KMS-11 (cell line): ENCODE data around the gene MKX.
"Not testable (repeated sequence)": the region's sequence is repeated elsewhere in the genome, so short reads cannot be mapped to it uniquely, and the experiment has no call there.

Experiments
- H2AFZ ChIP-seq: fragments of 200-600 bp; sonication (generic); 2 replicates; pipeline ENCODE4 v1.6.1; 2016; ENCODE audit warnings: antibody characterized with exemption, mixed run types, low read depth
- H3K27ac ChIP-seq: fragments of 200-600 bp; sonication (generic); 2 replicates; pipeline ENCODE4 v1.6.1; 2016; ENCODE audit warnings: mild to moderate bottlenecking, mixed run types
- H3K27me3 ChIP-seq: fragments of 200-600 bp; sonication (generic); 2 replicates; pipeline ENCODE4 v1.6.1; 2017; ENCODE audit warnings: mild to moderate bottlenecking, low read depth, mixed run types, moderate library complexity; ENCODE audit not compliant: insufficient read depth
- H3K36me3 ChIP-seq: fragments of 200-600 bp; sonication (generic); 2 replicates; pipeline ENCODE4 v1.6.1; 2017; ENCODE audit warnings: mild to moderate bottlenecking, mixed run types; ENCODE audit not compliant: insufficient read depth
- H3K4me1 ChIP-seq: fragments of 200-600 bp; sonication (generic); 2 replicates; pipeline ENCODE4 v1.6.1; 2016; ENCODE audit warnings: mild to moderate bottlenecking, low read depth, mixed run types; ENCODE audit not compliant: poor library complexity, severe bottlenecking
- H3K4me2 ChIP-seq: fragments of 200-600 bp; sonication (generic); 2 replicates; pipeline ENCODE4 v1.7.0; 2016; ENCODE audit warnings: mild to moderate bottlenecking, mixed run types
- H3K4me3 ChIP-seq: fragments of 200-600 bp; sonication (generic); IDR thresholded peaks from 2 replicates; pipeline ENCODE4 v1.6.1; 2017; ENCODE audit warnings: low read depth, low read length, mixed read lengths; ENCODE audit not compliant: insufficient read depth
- H3K79me2 ChIP-seq: fragments of 200-600 bp; sonication (generic); 2 replicates; pipeline ENCODE4 v1.6.1; 2016; ENCODE audit warnings: low read depth, mixed run types; ENCODE audit not compliant: insufficient read depth
- H3K9ac ChIP-seq: fragments of 200-600 bp; sonication (generic); 2 replicates; pipeline ENCODE4 v1.6.1; 2016; ENCODE audit warnings: mild to moderate bottlenecking, mixed run types
- H4K20me1 ChIP-seq: fragments of 200-600 bp; sonication (generic); 2 replicates; pipeline ENCODE4 v1.6.1; 2016; ENCODE audit warnings: mild to moderate bottlenecking, mixed run types; ENCODE audit not compliant: insufficient read depth
- TF ChIP-seq, protein P1 (sequence below): fragments of 200-600 bp; sonication (generic); conservative IDR thresholded peaks from 2 replicates; pipeline ENCODE4 v1.6.1; 2017; ENCODE audit warnings: low read depth, mild to moderate bottlenecking, antibody characterized with exemption, low read length, moderate library complexity, mixed read lengths

Gene MKX

DNA sequence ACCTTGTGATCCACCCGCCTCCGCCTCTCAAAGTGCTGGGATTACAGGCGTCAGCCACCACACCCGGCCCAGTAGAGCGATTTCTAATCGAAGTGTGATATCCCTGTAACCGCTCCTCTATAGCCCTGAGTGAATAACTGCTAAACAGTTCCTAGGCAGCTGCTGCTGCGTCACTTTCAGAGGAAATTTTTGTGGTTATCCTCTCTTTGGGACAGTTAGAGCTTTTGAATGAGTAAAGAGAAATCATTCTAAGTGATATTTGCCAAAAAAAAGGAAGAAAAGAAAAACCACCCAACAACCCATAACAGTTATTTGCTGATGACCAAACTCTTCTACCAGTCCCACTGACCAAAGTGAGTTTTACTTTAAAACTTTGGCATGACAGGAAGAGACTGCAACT is 59.9 kb downstream of the MKX start:
- Histone ChIP-seq H3K27me3 (no peaks in the 10 kb centered on the region), H3K4me2 (no peak overlapping the region), H3K79me2 (no peaks in the 10 kb centered on the region), H3K4me3 (no peak overlapping the region), H3K4me1 (no peaks in the 10 kb centered on the region), H3K36me3 (no peaks in the 10 kb centered on the region), H3K27ac (no peak overlapping the region), H4K20me1 (no peaks in the 10 kb centered on the region), H3K9ac (no peak overlapping the region), H2AFZ (no peak overlapping the region)
- TF ChIP-seq, protein P1, sequence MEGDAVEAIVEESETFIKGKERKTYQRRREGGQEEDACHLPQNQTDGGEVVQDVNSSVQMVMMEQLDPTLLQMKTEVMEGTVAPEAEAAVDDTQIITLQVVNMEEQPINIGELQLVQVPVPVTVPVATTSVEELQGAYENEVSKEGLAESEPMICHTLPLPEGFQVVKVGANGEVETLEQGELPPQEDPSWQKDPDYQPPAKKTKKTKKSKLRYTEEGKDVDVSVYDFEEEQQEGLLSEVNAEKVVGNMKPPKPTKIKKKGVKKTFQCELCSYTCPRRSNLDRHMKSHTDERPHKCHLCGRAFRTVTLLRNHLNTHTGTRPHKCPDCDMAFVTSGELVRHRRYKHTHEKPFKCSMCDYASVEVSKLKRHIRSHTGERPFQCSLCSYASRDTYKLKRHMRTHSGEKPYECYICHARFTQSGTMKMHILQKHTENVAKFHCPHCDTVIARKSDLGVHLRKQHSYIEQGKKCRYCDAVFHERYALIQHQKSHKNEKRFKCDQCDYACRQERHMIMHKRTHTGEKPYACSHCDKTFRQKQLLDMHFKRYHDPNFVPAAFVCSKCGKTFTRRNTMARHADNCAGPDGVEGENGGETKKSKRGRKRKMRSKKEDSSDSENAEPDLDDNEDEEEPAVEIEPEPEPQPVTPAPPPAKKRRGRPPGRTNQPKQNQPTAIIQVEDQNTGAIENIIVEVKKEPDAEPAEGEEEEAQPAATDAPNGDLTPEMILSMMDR: no peak

DNA sequence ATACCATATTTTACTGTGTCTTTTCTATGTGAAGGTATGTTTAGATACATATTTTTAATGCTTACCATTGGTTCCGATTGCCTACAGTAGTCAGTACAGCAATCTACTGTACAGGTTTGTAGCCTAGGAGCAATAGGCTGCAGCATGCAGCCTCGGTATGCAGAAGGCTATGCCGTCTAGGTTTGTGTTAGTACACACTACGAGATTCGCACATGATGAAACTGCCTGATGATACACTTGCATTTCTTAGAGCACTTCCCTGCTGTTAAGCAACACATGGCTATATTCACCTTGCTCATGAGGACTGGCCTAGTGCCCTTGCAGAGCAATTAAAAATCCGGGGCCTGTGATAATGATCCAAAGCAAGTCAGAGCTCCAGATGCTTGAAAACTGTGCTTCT is 62.4 kb downstream of the MKX start:
- TF ChIP-seq, protein P1: no peak
- Histone ChIP-seq H3K4me3 (no peak overlapping the region), H3K9ac (no peak overlapping the region)

DNA sequence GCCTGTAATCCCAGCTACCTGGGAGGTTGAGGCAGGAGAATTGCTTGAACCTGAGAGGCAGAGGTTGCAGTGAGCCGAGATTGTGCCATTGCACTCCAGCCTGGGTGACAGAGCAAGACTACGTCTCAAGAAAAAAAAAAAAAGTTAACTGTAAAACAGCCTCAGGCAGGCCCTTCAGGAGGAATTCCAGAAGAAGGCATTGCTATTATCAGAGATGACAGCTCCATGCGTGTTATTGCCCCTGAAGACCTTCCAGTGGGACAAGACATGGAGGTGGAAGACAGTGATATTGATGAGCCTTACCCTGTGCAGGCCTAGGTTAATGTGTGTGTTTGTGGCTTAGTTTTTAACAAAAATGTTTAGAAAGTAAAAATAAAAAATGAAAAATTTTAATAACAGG is 63.8 kb downstream of the MKX start:
- not testable (repeated sequence) for H4K20me1 ChIP-seq, H3K27me3 ChIP-seq, H2AFZ ChIP-seq, H3K79me2 ChIP-seq, H3K4me2 ChIP-seq, H3K36me3 ChIP-seq, H3K4me3 ChIP-seq, H3K9ac ChIP-seq, H3K4me1 ChIP-seq, H3K27ac ChIP-seq

More for the DNA sequence above, 62.4 kb downstream of the MKX start:
- Histone ChIP-seq H3K27me3 (no peaks in the 10 kb centered on the region), H3K4me2 (no peak overlapping the region), H3K36me3 (no peaks in the 10 kb centered on the region), H3K4me1 (no peaks in the 10 kb centered on the region), H3K27ac (no peak overlapping the region), H3K79me2 (no peaks in the 10 kb centered on the region), H4K20me1 (no peaks in the 10 kb centered on the region), H2AFZ (no peak overlapping the region)

DNA sequence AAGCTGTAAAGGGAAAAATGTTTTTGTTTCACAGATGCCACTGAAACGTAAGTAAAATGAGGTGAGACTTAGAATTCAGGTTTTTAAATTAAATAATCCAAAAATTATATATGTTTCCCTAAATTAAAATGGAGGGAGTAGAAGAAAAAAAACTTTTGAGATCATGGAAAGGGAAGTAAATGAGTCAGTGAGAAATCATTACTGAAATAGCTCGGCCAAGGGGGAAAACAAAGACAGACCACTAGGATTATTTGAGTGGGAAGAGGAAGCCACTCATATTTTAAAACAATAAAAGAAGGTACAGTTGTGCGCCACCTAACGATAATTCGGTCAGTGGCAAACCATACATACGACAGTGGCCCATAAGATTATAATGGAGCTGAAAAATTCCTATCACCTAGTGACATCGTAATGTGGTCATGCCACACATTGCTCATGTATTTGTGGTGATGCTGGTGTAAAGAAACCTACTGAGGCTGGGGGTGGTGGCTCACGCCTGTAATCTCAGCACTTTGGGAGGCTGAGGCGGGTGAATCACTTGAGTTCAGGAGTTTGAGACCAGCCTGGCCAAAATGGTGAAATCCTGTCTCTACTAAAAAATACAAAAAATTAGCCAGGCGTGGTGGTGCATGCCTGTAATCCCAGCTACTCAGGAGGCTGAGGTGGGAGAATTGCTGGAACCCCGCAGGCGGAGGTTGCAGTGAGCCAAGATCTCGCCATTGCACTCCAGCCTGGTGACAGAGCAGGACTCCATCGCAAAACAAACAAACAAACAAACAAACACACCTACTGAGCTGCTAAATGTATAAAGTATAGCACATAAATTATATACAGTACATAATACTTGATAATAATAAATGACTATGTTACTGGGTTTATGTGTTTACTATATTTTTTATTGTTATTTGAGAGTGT is 64.7 kb downstream of the MKX start:
- Histone ChIP-seq H3K27me3 (no peaks in the 10 kb centered on the region), H3K36me3 (no peaks in the 10 kb centered on the region), H3K4me1 (no peaks in the 10 kb centered on the region), H3K9ac (no peak overlapping the region), H3K4me2 (no peak overlapping the region), H2AFZ (no peak overlapping the region), H3K4me3 (no peak overlapping the region), H3K79me2 (no peaks in the 10 kb centered on the region), H3K27ac (no peak overlapping the region), H4K20me1 (no peaks in the 10 kb centered on the region)
- TF ChIP-seq, protein P1: no peak

DNA sequence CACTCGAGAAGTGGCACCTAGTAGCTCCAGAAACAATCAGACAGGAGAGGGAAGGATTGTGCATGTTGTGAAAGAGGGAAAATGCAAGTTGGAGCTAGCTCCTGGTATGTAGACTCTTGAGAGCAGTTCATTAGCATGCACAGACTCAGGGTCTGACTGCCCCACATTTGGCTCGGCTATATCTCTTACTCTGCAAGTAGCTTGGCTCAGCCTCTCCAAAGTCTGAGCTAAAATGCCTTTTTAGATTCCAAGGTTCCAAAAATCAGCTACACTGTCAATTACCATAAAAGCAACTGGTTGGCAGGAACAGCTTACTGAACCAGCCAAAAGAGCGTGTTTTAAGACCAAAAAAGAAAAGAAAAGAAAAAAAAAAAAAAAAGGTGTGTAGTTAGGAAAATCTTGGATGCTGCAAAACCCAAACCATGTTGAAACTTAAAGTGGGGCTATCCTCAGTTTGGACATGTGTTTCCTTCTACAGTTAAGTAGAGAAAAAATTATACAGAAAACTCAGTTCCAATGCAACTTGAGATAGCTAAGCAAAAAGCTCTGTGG is 65.5 kb downstream of the MKX start:
- Histone ChIP-seq H3K4me3 (no peak overlapping the region), H3K4me1 (no peaks in the 10 kb centered on the region), H3K27me3 (no peaks in the 10 kb centered on the region), H3K36me3 (no peaks in the 10 kb centered on the region), H3K27ac (no peak overlapping the region), H4K20me1 (no peaks in the 10 kb centered on the region), H3K79me2 (no peaks in the 10 kb centered on the region), H2AFZ (no peak overlapping the region), H3K4me2 (no peak overlapping the region), H3K9ac (no peak overlapping the region)
- TF ChIP-seq, protein P1: no peak
